C4-2B (cell line): ENCODE data around the gene FLYWCH2.
"Not testable (repeated sequence)": the region's sequence is repeated elsewhere in the genome, so short reads cannot be mapped to it uniquely, and the experiment has no call there.

ENCODE experiments used
- H3K27ac ChIP-seq: fragments of 450-650 bp; 2 replicates; pipeline ENCODE4 v1.5.1; 2017
- ZFX ChIP-seq: fragments of 450-650 bp; IDR thresholded peaks from 2 replicates; pipeline ENCODE4 v1.6.1; 2017
- TF ChIP-seq, protein P1 (sequence below): fragments of 450-650 bp; conservative IDR thresholded peaks from 2 replicates; pipeline ENCODE4 v1.5.1; 2017; ENCODE audit warnings: mild to moderate bottlenecking

Gene FLYWCH2

DNA sequence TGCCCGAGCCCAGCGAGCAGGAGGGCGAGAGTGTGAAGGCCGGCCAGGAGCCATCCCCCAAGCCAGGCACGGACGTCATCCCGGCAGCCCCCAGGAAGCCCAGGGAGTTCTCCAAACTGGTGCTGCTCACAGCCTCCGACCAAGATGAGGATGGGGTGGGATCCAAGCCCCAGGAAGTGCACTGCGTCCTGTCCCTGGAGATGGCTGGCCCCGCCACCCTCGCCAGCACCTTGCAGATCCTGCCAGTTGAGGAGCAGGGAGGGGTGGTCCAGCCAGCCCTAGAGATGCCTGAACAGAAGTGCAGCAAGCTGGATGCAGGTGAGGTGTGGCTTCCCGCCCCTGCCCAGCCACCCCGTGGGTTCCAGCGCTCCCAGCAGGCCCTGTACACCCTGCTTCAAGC, 46.7 kb downstream of the FLYWCH2 start:
- no peak overlapping the region for H3K27ac ChIP-seq
- no peak for TF ChIP-seq ZFX
- TF ChIP-seq, protein P1, sequence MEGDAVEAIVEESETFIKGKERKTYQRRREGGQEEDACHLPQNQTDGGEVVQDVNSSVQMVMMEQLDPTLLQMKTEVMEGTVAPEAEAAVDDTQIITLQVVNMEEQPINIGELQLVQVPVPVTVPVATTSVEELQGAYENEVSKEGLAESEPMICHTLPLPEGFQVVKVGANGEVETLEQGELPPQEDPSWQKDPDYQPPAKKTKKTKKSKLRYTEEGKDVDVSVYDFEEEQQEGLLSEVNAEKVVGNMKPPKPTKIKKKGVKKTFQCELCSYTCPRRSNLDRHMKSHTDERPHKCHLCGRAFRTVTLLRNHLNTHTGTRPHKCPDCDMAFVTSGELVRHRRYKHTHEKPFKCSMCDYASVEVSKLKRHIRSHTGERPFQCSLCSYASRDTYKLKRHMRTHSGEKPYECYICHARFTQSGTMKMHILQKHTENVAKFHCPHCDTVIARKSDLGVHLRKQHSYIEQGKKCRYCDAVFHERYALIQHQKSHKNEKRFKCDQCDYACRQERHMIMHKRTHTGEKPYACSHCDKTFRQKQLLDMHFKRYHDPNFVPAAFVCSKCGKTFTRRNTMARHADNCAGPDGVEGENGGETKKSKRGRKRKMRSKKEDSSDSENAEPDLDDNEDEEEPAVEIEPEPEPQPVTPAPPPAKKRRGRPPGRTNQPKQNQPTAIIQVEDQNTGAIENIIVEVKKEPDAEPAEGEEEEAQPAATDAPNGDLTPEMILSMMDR: no peak

DNA sequence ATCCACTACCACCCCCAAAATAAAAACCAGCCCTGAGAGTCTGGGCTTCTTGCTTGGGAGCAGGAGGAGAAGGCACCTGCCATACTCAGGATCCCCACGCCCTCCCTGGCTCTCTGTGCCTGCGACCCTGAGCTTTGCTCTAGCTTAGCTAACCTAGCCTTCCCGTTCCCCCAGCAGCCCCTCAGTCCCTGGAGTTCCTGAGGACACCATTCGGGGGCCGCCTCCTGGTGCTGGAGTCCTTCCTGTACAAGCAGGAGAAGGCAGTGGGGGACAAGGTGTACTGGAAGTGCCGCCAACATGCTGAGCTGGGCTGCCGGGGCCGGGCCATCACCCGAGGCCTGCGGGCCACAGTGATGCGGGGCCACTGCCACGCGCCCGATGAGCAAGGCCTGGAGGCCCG, 47.2 kb downstream of the FLYWCH2 start:
- TF ChIP-seq, protein P1: no peak
- TF ChIP-seq ZFX: no peak
- H3K27ac ChIP-seq: no peak overlapping the region

DNA sequence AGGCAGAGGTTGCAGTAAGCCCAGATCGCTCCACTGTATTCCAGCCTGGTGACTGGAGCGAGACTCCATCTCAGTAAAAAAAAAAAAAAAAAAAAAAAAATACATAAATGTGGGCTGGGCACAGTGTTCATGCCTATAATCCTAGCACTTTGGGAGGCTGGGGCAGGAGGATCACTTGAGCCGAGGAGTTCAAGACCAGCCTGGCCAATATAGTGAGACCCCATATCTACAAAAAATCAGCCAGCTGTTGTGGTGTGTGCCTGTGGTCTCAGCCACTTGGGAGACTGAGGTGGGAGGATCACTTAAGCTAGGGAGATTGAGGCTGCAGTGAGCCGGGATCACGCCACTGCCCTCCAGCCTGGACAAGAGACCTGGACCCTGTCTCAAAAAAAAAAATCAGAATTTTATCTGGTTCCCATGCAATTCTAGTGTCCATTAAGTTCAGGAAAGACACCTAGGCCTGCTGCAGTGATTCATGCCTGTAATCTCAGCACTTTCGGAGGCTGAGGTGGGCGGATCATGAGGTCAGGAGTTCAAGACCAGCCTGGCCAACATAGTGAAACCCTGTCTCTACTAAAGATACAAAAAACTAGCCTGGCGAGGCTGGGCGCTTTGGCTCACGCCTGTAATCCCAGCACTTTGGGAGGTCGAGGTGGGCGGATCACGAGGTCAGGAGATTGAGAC, 48.4 kb downstream of the FLYWCH2 start:
- H3K27ac ChIP-seq: not testable (repeated sequence)

DNA sequence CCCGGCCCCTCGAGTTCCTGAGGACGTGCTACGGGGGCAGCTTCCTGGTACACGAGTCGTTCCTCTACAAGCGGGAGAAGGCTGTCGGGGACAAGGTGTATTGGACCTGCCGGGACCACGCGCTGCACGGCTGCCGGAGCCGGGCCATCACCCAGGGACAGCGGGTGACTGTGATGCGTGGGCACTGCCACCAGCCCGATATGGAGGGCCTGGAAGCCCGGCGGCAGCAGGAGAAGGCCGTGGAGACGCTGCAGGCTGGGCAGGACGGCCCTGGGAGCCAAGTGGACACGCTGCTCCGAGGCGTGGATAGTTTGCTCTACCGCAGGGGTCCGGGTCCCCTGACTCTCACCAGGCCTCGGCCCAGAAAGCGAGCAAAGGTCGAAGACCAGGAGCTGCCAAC, 50.1 kb downstream of the FLYWCH2 start:
- no peak for TF ChIP-seq ZFX
- TF ChIP-seq, protein P1: no peak
- no peak overlapping the region for H3K27ac ChIP-seq

DNA sequence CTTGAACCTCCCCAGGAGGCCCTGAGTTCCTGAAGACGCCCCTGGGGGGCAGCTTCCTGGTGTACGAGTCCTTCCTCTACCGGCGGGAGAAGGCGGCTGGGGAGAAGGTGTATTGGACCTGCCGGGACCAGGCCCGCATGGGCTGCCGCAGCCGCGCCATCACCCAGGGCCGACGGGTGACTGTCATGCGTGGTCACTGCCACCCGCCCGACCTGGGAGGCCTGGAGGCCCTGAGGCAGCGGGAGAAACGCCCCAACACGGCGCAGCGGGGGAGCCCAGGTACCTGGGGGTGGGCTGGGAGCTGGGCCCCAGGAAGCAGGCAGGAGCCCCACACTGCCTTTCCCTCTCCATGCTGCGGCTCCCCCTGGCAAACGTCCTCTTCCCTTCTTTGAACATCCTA, 50.7 kb downstream of the FLYWCH2 start:
- TF ChIP-seq, protein P1: no peak
- no peak for TF ChIP-seq ZFX
- H3K27ac ChIP-seq: no peak overlapping the region

DNA sequence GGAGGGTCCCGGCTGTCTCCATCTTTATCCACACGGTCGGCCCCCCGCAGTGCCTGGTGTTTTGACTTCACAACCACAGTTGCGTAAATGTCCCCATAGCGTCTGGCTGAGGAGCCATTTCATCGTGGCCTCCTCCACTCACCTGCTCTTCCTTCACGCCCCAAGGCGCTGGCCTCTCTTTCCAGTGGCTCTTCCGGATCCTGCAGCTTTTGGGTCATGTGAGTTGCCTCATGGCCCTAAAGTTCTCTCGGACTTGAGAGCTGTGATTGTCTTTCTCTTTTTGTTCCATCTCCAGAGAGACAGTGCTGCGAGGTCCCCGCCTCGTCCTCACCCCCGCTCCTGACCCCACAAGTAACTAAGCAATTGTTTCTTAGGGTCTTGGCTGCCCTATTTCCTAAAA, 51.4 kb downstream of the FLYWCH2 start:
- TF ChIP-seq, protein P1: no peak
- no peak for TF ChIP-seq ZFX
- H3K27ac ChIP-seq: no peak overlapping the region

DNA sequence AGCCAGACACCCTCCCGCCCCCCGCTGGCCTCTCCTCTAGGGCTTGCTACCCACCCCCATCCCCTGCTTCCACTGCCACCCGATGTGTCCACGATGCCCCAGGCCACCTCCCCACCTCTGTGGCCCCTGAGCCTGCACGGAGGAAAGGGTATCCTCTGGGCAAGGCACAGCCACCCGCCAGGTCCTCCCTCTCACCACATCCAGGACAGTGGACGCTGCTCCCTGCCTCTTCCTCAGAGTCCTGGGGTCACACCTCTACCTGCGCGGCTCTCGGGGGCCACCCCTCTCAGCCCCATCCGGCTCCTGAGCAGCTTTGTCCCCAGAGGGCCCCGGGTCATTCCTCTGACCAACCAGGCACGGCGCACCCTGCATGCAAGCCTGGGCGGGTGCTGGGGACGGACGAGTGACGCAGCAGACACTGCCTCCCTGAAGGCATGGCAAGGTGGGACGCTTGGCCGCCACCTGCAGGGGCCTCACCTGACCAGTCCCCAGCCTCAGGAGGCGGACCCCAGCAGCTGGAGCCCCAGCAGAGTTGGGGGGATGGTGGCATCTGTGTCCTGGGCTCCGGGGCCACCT, 53.5 kb downstream of the FLYWCH2 start:
- TF ChIP-seq ZFX: no peak
- TF ChIP-seq, protein P1: no peak
- no peak overlapping the region for H3K27ac ChIP-seq

DNA sequence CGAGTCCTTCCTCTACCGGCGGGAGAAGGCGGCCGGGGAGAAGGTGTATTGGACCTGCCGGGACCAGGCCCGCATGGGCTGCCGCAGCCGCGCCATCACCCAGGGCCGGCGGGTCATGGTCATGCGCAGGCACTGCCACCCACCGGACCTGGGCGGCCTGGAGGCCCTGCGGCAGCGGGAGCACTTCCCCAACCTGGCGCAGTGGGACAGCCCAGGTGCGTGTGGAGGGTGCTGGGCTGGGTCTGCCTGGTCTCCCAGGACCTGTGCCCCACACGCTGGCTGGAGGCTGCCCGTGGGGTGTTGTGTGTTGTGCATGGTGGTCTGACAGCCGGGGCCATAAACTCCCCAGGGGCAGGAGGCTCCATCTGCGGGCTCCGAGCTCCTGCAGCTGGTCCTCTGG, 54.2 kb downstream of the FLYWCH2 start:
- no peak for TF ChIP-seq ZFX
- TF ChIP-seq, protein P1: no peak
- no peak overlapping the region for H3K27ac ChIP-seq
